GM19351 (cell line): ENCODE results near the gene SMPD3.

ENCODE experiments used
- ATAC-seq: cut with Tn5 transposase; IDR thresholded peaks from one replicate; pipeline ENCODE4 v1.9.1; 2021; ENCODE audit warnings: mild to moderate bottlenecking, moderate library complexity; ENCODE audit not compliant: unreplicated experiment

SMPD3 gene

DNA sequence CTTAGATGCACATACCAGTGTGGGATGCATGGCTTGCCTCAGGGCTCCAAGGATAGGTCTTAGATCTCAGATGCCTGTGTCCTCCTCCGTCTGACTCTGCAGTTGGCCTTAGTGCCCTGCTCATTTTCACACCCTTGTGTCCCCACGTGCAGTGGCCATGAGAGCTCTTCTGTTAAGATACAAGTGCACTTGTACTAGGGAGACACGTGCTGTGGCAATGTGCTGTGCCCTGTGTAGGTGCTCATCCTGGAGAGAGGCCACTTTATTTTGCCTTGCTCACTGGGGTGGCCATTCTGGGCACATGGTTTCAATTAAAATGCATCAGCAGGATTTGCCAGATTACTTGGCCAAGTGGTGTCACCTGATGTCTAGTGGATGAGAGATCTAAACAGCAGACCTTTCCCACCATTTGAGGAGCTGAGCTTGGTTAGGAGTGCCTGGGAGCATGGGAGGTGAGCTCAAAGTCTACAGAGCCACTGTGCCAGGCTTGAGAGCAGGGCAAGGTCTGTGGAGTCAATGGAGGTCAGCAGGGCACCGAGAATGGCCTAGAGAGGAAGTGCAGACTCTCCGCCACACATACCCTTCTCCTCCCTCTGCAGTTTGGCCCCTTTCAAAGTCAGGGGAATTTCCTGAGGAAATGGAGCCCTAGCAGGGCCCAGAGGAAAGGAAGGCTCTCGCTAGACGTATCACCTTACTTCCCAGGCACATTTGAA lies 25.2 kb upstream of the SMPD3 start:
- ATAC-seq, result no peak

DNA sequence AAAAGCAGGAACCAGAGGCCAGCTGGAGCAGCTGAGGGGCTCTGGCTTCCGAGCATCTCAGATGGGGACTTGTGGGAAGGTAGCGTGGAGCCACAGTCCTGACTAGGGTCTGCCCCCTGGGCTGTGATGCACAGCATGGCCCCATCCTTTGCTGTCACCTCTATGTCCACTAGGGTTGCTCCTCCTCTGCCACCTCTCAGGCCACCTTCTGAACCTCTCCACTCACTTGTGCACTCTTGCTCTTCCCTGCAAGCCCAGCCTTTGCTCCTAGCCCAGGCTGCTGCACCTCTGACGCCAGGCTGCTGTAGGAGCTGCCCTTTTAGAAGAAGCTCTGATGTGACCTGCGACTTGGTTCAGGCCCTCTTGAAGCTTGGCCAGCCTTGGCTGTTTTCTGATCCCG lies 24.3 kb upstream of the SMPD3 start:
- no peak for ATAC-seq

DNA sequence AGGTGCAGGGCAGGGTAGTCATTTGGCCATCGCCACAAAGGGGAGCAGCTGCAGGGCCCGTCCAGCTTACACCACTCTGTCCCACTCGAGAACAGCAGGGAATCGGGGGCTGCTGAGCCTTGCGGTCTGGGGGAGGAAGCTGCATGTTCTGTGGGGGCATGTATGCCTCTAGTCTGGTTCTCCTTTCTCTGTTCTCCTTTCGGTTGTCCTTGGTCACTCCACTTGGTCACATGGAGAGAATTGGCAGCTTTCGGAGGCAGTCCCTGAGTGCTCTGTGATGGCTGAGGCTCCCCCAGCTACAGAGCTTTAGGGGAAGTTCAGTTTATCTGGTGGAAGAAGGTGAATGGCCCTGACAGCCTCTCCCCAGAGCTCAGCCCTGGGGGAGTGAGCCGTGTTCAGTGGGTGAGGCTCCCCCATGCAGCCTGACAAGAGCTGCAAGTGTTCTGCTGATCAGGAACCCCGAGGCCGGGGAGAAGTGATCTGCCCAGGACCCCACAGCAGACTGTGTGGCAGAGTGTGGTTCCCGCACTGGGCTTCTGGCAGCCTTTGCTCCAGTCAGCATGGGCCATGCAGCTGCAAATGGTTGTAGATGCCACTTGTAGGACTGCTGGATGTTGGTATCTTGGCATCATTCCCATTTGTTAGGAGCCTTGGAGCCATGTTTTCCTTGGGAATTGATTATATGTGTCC lies 22.3 kb upstream of the SMPD3 start:
- peak; percentile 94 for ATAC-seq

DNA sequence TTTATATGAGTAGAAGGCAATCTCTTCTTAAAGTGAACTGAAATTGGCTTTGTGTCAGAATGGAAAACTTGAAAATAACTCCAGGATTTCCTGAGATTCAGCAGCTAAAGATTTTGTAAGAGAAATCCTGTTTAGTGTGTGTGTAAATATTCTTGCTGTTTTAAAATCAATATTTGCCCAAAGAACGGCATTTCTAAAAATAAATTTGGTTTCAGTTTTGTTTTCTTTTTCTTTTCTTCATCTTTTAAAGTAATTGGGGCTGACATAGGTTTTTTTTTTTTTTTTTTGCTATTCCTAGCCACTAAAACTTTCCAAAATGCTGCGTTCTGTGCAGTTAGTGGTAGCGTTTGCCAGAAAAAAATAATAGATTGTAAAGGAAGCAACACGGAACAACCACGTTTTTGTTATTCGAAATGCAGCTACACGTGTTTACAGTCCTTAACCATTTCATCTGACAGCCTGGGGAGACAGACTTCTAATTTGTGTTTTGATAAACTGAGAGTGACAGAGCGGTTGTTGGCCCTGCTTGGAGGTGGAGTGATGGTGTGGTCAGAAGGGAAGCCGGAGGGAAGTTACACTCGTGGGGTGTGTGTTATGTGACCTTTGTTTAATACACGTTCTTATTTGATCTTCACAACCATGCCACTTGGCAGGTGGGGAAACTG lies 21.6 kb upstream of the SMPD3 start:
- peak; percentile 19 for ATAC-seq

DNA sequence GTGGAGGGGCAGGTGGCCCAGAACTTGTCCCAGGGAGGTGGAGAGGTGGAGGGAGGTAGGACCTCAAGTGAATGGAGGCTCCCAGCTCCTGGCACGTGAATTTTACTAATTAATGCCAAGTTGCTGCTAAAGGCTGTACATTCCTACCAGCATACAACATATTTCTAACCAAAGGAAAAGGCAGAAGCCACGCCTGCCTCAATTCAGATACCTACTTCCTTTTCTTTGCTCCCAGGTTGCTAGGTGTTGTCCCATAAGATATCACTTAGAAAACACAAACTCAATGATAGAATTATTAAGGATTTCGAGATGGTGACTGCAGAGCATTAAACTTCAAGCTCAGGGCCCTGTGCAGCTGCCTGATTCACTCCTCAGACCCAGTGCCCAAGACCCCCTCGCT lies 20.5 kb upstream of the SMPD3 start:
- ATAC-seq, result no peak

DNA sequence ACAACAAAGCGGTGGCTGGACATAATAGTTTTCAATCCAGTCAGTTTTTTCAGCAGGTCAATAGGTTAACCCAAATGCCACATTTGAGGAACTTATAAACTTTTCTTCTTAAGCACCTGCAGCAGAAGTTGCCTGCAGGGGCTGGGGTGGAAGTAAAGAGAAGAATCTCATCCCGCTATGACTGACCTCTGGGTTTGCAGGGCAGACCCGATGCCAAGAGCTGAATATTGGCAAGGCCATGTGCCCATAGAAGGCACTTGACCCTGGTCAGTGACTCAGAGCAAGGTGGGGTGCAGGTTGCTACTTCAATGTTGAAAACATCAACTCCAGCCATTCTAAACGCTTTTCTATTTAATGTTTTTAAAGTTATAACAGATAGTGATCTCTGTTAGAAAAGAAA lies 17.9 kb upstream of the SMPD3 start:
- ATAC-seq, result no peak

DNA sequence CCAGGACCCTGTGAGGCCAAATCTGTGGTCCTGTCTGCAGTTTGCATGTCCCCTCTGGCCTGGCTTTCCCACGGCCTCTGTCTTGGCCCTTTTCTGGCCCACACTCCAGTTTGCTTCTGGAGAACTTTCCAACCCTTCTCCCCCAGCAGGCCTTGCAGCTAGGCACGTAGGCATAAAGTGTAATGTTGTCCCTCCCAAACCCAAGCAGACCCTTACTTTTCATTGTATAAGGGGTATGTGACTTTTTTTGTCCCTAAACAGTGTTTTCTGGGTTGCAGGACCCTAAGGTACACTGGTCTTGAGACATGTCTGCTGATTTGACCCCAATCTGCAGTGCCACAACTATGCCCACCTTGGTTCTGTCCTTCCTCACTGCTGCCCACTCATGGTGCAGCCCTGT lies 15.6 kb upstream of the SMPD3 start:
- no peak for ATAC-seq

DNA sequence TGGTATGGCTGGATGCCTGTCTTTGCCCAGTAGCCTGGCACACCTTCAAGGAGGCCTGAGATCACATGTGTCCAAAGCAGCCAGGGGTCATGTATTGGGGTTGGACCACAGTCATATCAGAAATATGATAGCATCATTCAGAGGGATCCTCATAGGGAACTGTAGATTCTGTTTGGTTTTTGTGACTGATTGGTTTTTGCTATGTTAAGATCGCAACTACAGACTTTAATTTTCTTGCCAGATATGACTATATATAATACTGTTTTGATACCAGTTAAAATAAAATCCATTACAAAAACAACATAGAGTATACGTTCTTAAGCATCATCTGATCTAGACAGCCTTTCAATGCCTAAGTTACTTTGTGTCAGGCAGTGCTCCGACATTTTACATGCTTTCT lies 11.8 kb upstream of the SMPD3 start:
- no peak for ATAC-seq

DNA sequence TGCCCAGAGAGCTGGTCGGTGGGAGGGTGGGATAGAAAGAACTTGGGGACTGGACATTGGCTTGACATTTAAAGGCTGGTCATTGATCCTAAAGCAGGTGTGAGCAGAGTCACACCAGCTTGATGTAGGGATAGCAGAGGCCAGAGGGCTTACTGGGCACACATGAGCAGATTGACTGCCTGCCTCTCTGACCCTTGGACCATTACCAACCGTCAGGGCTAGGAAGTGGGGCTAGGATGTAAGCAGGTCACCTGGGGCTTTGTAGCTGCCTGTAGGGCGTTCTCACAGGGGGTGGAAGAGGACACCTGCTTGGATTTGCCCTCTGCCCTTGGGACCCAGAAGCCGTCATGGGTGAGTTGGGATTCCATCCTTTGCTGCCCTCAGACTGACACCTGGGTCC lies 11.1 kb upstream of the SMPD3 start:
- ATAC-seq, result no peak

DNA sequence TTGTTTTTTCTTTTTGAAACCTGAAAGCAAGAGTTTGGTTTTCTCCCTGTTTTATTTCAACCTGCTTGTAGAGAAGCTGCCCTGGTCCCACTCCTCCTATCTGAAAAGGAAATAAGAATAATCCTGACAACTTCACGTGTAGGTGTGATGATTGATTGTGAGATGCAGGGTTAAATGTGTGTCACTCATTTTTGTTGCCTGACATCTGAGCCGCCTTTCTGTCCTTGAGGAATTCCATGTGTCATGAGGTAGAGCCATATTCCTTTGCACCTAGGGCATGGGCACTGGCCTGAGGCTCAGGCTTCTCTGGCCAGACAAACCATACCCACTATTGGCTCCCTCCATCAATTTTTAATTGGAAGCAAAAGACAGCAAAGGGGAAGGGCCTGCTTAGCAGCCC lies 10.2 kb upstream of the SMPD3 start:
- ATAC-seq, result no peak

DNA sequence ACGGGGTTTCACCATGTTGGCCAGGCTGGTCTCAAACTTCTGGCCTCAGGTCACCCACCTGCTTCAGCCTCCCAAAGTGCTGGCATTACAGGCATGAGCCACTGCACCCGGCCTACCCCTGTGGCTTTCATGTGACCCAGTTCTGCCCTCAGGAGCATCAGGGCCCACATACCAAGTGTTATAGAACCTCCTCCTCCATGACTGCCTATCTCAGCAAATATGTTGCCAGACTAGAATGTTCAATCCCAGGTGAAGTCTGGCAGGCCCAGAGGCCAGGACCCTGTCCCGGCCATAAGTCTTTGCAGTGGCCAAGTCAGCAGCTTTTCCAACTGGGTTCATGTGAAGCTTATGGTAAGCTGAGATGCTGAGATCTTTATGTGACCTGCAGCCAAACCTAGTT lies 9.8 kb upstream of the SMPD3 start:
- ATAC-seq, result no peak

DNA sequence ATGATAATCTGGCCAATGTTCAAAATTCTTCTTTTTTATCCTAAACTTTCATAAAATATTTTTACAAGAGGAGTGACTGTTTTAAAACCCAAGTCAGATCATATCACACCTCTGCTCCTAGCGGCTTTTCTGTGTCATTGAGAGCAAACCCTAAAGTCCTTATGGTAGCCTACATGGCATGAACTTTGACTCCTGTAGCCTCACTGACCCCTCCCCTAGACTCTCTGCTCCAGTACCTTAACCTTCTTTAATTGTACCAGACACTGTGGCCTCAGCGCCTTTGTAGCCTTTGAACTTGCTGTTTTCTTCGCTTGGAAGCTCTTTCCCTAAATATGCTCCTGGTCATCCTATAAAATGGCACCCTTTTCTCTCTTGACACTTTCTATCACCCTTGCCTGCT lies 7.3 kb upstream of the SMPD3 start:
- no peak for ATAC-seq

DNA sequence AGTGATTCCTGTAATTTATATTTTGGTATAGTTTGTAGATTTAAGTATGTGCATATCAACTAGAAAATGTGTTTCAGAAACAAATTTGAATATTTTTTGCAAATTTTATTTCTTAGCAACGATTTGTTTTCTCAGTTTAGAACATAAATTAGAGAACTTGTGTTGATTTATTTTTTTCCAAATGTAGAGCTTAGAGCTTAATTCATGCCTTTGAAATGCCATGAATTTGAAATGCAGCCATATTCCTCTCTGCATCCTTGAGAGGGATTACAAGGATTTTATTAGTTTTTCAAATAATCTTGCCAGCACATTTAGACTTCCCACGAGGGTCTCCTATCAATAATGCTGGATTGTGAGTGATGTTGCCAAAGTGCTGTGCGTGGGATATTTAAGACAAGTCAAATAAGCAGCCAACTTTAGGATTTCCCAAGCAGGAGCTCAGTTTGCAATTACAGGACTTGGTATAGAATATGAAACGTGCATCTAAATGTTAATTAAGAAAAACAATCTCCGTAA lies 6.7 kb upstream of the SMPD3 start:
- no peak for ATAC-seq

DNA sequence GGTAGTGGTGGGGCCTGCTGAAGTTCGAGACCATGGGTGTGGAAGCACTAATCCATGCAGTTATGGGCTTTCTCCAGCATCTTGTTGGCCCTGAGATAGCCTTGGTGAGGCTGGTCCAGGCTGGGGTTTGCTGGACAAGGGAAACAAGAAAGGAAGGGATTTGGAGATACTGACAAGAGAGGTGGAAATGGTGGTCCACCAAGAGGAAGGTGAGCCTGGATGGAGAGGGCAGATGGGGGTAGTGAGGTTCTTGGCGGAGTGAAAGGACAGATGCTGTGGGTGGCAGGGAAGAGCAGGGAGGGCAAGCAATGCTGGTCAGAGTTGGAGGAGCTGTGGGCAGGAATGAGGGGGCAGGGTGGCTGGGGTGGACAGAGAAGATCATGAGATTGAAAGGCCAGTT lies 5.5 kb upstream of the SMPD3 start:
- no peak for ATAC-seq

DNA sequence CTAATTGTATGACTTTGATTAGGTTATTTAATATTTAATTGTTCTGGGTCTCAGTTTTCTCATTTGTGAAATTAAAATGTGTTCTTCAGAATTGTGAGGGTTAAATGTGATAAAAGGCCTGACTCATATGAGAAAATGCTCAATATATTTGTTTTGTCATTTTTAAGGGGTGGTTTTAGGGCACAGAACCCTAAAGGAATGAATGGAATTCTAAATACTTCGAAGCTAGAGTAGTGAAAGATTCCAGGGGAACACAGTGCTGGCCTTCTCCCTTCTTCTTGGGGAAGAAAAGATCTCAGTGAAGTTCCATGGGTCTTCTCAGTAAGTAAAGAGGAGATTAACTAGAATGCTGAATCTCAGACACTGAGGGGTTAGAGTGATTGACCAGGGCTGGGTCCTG lies 3.9 kb upstream of the SMPD3 start:
- ATAC-seq, result no peak

DNA sequence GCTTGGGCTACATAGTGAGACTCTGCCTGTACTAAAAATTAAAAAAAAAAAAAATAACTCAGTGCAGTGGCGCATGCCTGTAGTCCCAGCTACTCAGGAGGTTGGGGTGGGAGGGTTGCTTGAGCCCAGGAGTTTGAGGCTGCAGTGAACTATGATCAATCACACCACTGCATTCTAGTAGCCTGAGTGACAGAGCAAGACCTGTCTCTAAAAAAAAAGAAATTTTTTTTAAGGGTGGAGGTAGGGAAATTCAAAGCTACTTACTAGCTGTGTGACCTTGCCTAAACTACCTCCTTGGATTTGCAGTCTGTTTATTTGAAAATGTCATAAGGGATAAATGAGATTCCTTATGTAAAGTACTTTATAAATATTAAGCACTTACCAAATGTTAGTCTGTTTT lies 3.4 kb upstream of the SMPD3 start:
- no peak for ATAC-seq

DNA sequence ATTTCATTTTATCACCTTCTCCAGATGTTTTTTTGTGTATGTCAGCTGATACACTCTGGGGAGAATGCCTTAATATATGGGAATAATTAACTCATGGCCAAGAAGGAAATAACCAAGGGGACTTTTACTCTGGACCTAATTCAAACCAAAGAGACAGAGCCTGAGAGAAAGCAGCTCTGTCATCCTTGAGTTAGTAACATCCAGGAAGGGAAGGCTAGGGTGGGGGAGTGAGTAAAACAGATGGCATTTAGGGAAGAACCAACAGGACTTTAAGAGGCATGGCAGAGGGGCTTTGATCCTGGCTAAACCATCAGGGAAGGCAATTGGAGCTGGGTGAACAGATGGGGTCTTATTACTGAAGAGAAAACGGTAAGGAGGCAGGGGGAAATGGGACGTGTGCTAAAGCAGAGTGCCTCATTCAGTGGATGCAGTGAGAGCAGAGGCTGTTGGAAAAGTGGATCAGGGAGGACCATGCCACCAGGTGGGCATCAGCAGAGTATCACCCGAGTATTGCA lies 2.5 kb upstream of the SMPD3 start:
- ATAC-seq, result no peak

DNA sequence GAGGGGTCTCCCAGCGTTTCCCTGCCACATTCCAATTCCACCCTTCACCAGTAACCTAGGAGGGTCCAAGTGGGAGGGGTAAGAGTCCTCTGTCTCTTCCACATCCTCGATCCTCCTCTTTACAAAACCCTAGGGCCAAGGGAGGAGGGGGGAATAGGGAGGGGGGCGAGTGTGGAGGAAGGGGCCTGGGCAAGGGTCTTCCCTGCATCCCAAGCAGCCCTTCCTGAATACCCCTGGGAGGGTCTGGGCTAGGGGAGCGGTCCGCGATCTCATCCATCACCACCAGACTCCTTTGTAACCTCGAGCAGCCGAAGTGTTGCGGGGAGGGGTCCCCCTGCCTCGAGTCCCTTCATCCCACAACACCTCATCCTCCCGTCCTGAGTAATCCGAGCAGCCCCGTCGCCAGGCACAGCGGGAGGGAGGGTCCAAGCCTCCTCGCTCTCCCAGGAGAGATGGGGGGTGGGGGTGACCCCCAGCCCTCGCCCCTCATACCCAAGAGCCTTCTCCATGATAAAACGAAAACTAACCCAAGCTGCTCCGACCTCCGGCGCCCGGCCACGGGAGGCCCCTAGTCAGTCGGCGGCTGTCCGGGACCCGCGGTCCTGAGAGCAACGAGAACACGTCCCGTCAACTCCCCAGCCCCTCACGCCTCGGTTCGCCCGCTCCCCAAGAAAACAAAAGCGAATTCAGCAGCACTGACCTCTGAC lies 502 bp downstream of the SMPD3 start:
- ATAC-seq, result peak; percentile 12

DNA sequence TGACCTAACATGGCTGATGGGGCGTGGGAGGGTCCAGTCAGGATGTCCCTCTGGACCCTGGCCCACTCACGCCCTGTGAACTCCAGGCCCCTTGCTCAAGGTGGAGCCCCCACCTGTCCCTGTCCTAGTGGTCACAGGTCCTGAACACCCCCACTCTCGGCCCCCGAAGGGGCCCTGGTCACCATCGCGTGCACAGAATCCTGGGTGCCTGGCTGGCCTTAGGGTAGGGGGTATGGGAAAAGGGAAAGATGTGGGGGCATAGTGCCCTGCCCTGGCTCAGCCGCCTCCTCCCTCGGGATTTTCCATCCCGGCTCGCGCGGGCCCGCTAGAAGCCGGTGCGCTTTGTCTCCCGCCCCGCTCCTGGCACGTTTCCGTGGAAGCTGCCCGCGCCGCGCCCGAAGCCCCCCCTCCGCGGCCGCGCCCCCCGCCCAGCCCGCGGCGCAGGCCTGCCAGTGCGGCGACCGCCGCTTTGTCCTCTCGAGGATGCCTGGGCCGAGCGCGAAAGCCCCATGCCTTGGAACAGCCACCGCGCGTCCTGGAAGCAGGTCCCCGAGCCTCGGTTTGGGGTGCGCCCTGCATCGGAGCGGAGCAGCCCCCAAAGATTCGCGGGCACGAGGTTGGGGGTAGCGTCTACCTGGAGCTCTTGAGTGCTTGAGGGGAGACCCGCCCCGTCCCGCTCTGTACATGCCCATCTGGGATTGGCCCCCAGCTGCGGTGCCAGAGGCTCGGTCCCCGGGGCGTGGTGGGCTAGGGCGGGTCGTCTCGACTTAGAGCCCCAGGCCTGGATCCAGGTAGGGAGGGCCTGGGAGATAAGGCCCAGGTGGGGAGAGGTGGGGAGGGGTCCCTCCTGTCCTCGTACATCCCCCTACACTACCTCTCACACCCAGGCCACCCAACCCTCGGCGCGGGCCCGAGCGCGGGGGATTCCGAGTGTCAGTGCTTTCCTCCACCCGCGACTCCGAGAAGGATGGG lies 1.3 kb downstream of the SMPD3 start:
- ATAC-seq, result no peak

DNA sequence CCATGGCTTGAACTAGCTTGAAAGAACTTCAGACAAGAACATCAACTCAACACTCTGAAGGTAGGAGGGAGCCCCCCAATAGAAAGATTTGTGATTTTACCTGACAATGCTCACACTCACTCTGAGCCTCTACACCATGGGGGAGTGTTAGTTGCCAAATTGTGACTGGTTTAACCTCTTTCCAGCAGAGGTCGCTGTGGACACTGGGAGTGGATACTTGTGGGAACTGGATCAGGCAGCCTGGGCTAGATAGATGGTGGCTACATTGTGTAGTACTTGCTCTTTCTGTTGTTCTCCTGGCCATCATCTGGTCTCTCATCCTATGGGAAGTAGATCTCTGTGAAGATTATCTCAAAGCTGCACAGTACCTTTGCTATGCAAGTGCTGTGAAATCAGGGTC lies 2.9 kb downstream of the SMPD3 start:
- ATAC-seq, result no peak
